Sciatic nerve (tissue), 1 donor: Measurements from ENCODE around the gene RUFY3. TPM values are rescaled to one million over a fixed set of nuclear protein-coding genes. Genes with fewer than 3 reads are reported as not detected.

Experiments used
- total RNA-seq: library from RNA; stranded (reverse); fragmentation: NEBNext Ultra II Directional; extraction: Animal tissue kit (Norgen Biotek cat#: 25700); gene quantifications from one replicate; pipeline ENCODE4 v1.2.1, GENCODE V29; 2021
- donor health status: DM: no; HTN: no; CAD: no.

RUFY3 gene
- total RNA-seq, 1 donor from 2014 or later: 109 TPM

Other genes with a start within 250 kb of the RUFY3 start
- not detected for gene MUC7, start 249.8 kb upstream of the RUFY3 start, total RNA-seq
- not detected for gene AMTN, start 203.4 kb upstream of the RUFY3 start, total RNA-seq
- not detected for gene AMBN, start 129.7 kb upstream of the RUFY3 start, total RNA-seq
- gene ENAM, start 93.2 kb upstream of the RUFY3 start, total RNA-seq: not detected
- 13.3 TPM for gene JCHAIN, start 55.5 kb upstream of the RUFY3 start, total RNA-seq
- gene UTP3, start 33.4 kb upstream of the RUFY3 start, total RNA-seq: 21.5 TPM
- gene GRSF1, start 117.9 kb downstream of the RUFY3 start, total RNA-seq: 38.9 TPM
- 34.3 TPM for gene MOB1B, start 180.4 kb downstream of the RUFY3 start, total RNA-seq